Naive thymus-derived CD4-positive, alpha-beta T cell (primary cell): ENCODE data around the gene PFKP. TPM values are rescaled to one million over a fixed set of nuclear protein-coding genes. Genes with fewer than 3 reads are reported as not detected.

Experiments used
- ATAC-seq: fragments of 150-1000 bp; cut with Tn5 transposase; 2 replicates; pipeline ENCODE4 v1.10.0; 2021; ENCODE audit warnings: mild to moderate bottlenecking, moderate library complexity
- CTCF ChIA-PET: fragments of 350-600 bp; sonication (Branson Sonifier 250); formaldehyde crosslinking; loops from one replicate; lab custom pipeline; 2021; ENCODE audit warnings: antibody characterized with exemption; lab: Charles Lee
- POLR2A ChIA-PET: fragments of 350-600 bp; sonication (Branson Sonifier 250); formaldehyde crosslinking; loops from one replicate; lab custom pipeline; 2021; ENCODE audit warnings: antibody characterized with exemption, inconsistent platforms; lab: Charles Lee
- DNase-seq, 9 donors: peaks; one replicate each; pipeline versions ENCODE4 v3.0.0 to v3.0.0-alpha.2; 2020 to 2022; ENCODE audit warnings: mixed read lengths in 1 of 9
- H3K27ac ChIP-seq: one replicate; pipeline ENCODE4 v1.7.0; 2013; ENCODE audit warnings: mild to moderate bottlenecking, low read depth, low read length, moderate library complexity
- H3K27me3 ChIP-seq, 2 donors: one replicate each; pipeline ENCODE4 v1.7.0; 2013; ENCODE audit warnings: low read length in 2 of 2, mild to moderate bottlenecking in 2 of 2, moderate library complexity in 2 of 2; ENCODE audit not compliant: control insufficient read depth in 2 of 2, insufficient read depth in 2 of 2
- H3K36me3 ChIP-seq, 3 experiments: 1 replicate in 2 of 3; 2 replicates in 1 of 3; pipeline ENCODE4 v1.7.0; 2013; ENCODE audit warnings: low read length in 3 of 3, mild to moderate bottlenecking in 3 of 3, moderate library complexity in 1 of 3; ENCODE audit not compliant: insufficient read depth in 3 of 3, control insufficient read depth in 2 of 3
- H3K4me1 ChIP-seq, 2 donors: one replicate each; pipeline ENCODE4 v1.7.0; 2013; ENCODE audit warnings: low read length in 2 of 2, mild to moderate bottlenecking in 2 of 2, moderate library complexity in 1 of 2; ENCODE audit not compliant: control insufficient read depth in 2 of 2, insufficient read depth in 2 of 2
- H3K4me3 ChIP-seq: 2 replicates; pipeline ENCODE4 v1.7.0; 2013; ENCODE audit warnings: mild to moderate bottlenecking, low read length
- H3K9me3 ChIP-seq, 3 experiments: 1 replicate in 2 of 3; 2 replicates in 1 of 3; pipeline ENCODE4 v1.7.0; 2013; ENCODE audit warnings: low read length in 3 of 3; ENCODE audit not compliant: control insufficient read depth in 2 of 3
- H3K27ac Mint-ChIP-seq, 9 donors: one replicate each; pipeline ENCODE4 v1.8.0; 2020 to 2022; ENCODE audit warnings: mixed read lengths in 9 of 9, mild to moderate bottlenecking in 8 of 9, moderate library complexity in 5 of 9, inconsistent platforms in 2 of 9
- H3K27me3 Mint-ChIP-seq, 5 donors: one replicate each; pipeline ENCODE4 v1.8.0; 2021 to 2022; ENCODE audit warnings: mixed read lengths in 5 of 5, mild to moderate bottlenecking in 1 of 5
- H3K36me3 Mint-ChIP-seq, 5 donors: one replicate each; pipeline ENCODE4 v1.8.0; 2020 to 2022; ENCODE audit warnings: mixed read lengths in 5 of 5, mild to moderate bottlenecking in 3 of 5, inconsistent platforms in 1 of 5
- H3K4me1 Mint-ChIP-seq, 7 donors: one replicate each; pipeline ENCODE4 v1.8.0; 2020 to 2022; ENCODE audit warnings: mixed read lengths in 7 of 7, mild to moderate bottlenecking in 3 of 7, inconsistent platforms in 1 of 7
- H3K4me3 Mint-ChIP-seq, 10 donors: one replicate each; pipeline ENCODE4 v1.8.0; 2020 to 2022; ENCODE audit warnings: mild to moderate bottlenecking in 10 of 10, mixed read lengths in 10 of 10, moderate library complexity in 6 of 10, inconsistent platforms in 2 of 10
- H3K9me3 Mint-ChIP-seq, 11 donors: one replicate each; pipeline ENCODE4 v1.8.0; 2020 to 2022; ENCODE audit warnings: mixed read lengths in 11 of 11, mild to moderate bottlenecking in 4 of 11, inconsistent platforms in 1 of 11, moderate library complexity in 1 of 11
- intact Hi-C, 2 donors: fragments of 100-400 bp; cut with micrococcal nuclease; formaldehyde crosslinking; loops; one replicate each; pipeline ENCODE4 v1.15.1; 2023
- polyA plus RNA-seq, 2 donors: library from polyadenylated mRNA; unstranded; fragments of 300-500 nt; fragmentation: Illumina TruSeq; gene quantifications; one replicate each; pipeline ENCODE4 v1.2.3, GENCODE V29; 2021
- total RNA-seq, 6 experiments: library from RNA in 5 of 6; stranded (reverse) in 5 of 6; gene quantifications; 1 replicate in 5 of 6; 2 replicates in 1 of 6; pipeline ENCODE4 v1.2.3 and lab custom pipeline; 2021 to 2026

The PFKP gene
- total and polyA plus RNA-seq, 7 experiments from 2014 or later = 23.8 to 219 (median 44.9) TPM

- H3K4me3 ChIP-seq = no peak overlapping the region
- intact Hi-C loops = no loop called here
- no peaks in the 10 kb centered on the region for H3K27me3 ChIP-seq
- H3K4me1 Mint-ChIP-seq = peaks cover 0 to 5% (median 0%) of the 10 kb centered on the region in 7 donors
- H3K27me3 Mint-ChIP-seq = no peaks in the 10 kb centered on the region
- no peak for ATAC-seq
- peaks cover 16 to 79% (median 37%) of the 10 kb centered on the region in 5 donors for H3K36me3 Mint-ChIP-seq
- H3K36me3 ChIP-seq = peaks cover 23 to 94% (median 38%) of the 10 kb centered on the region in 3 experiments
- H3K27ac Mint-ChIP-seq = peak overlapping the region in 1 of 9 donors; percentile 51
- H3K4me3 Mint-ChIP-seq = no peak overlapping the region
- H3K4me1 ChIP-seq = no peaks in the 10 kb centered on the region
- H3K9me3 Mint-ChIP-seq = no peaks in the 10 kb centered on the region
- ChIA-PET CTCF (no interaction called here), POLR2A (no interaction called here)
- H3K9me3 ChIP-seq = no peaks in the 10 kb centered on the region
- no peak overlapping the region for H3K27ac ChIP-seq
- no peak for DNase-seq
Measured at GRCh38 chr10:3154666-3155065, 87.3 kb downstream of the PFKP start.

- CTCF ChIA-PET = no interaction called here
- H3K4me3 Mint-ChIP-seq = no peak overlapping the region
- POLR2A ChIA-PET = no interaction called here
- intact Hi-C loops = no loop called here
- Histone ChIP-seq H3K9me3 (no peaks in the 10 kb centered on the region), H3K4me3 (no peak overlapping the region), H3K36me3 (peaks cover 15 to 86% (median 39%) of the 10 kb centered on the region in 3 experiments), H3K27ac (no peak overlapping the region), H3K27me3 (no peaks in the 10 kb centered on the region), H3K4me1 (no peaks in the 10 kb centered on the region)
- H3K27me3 Mint-ChIP-seq = no peaks in the 10 kb centered on the region
- no peaks in the 10 kb centered on the region for H3K9me3 Mint-ChIP-seq
- H3K36me3 Mint-ChIP-seq = peaks cover 17 to 80% (median 43%) of the 10 kb centered on the region in 5 donors
- no peak for DNase-seq
- no peak for ATAC-seq
- peaks cover 0 to 5% (median 0%) of the 10 kb centered on the region in 7 donors for H3K4me1 Mint-ChIP-seq
- H3K27ac Mint-ChIP-seq = no peak overlapping the region
Measured at GRCh38 chr10:3159152-3159551, 91.8 kb downstream of the PFKP start.

GRCh38 chr10:3162533-3162932 is 95.2 kb downstream of the PFKP start:
- Histone ChIP-seq H3K4me1 (no peaks in the 10 kb centered on the region), H3K4me3 (no peak overlapping the region), H3K36me3 (peaks cover 32 to 92% (median 39%) of the 10 kb centered on the region in 3 experiments), H3K27me3 (no peaks in the 10 kb centered on the region), H3K9me3 (no peaks in the 10 kb centered on the region), H3K27ac (no peak overlapping the region)
- H3K27ac Mint-ChIP-seq = no peak overlapping the region
- DNase-seq (no peak), ATAC-seq (no peak)
- intact Hi-C loops = no loop called here
- POLR2A ChIA-PET = no interaction called here
- H3K4me3 Mint-ChIP-seq = no peak overlapping the region
- CTCF ChIA-PET = no interaction called here
- H3K9me3 Mint-ChIP-seq = no peaks in the 10 kb centered on the region
- H3K36me3 Mint-ChIP-seq = peaks cover 29 to 82% (median 44%) of the 10 kb centered on the region in 5 donors
- H3K4me1 Mint-ChIP-seq = peaks cover 0 to 3% (median 0%) of the 10 kb centered on the region in 7 donors
- no peaks in the 10 kb centered on the region for H3K27me3 Mint-ChIP-seq

GRCh38 chr10:3163879-3164278 is 96.5 kb downstream of the PFKP start:
- ATAC-seq = no peak
- Mint-ChIP-seq H3K27me3 (no peaks in the 10 kb centered on the region), H3K36me3 (peaks cover 26 to 81% (median 39%) of the 10 kb centered on the region in 5 donors), H3K4me1 (peaks cover 0 to 2% (median 0%) of the 10 kb centered on the region in 7 donors), H3K27ac (no peak overlapping the region), H3K4me3 (no peak overlapping the region), H3K9me3 (no peaks in the 10 kb centered on the region)
- peaks cover 32 to 92% (median 41%) of the 10 kb centered on the region in 3 experiments for H3K36me3 ChIP-seq
- H3K4me3 ChIP-seq = no peak overlapping the region
- H3K9me3 ChIP-seq = no peaks in the 10 kb centered on the region
- no peaks in the 10 kb centered on the region for H3K4me1 ChIP-seq
- CTCF ChIA-PET = interaction anchor here (0.6 kb wide), 1 partner anchor 28 kb away, joined by 3 read pairs; no protein-coding TSS in a partner anchor
- no peaks in the 10 kb centered on the region for H3K27me3 ChIP-seq
- intact Hi-C loops = no loop called here
- no peak for DNase-seq
- POLR2A ChIA-PET = interaction anchor here (0.7 kb wide), 1 partner anchor 8 kb away, joined by 3 read pairs; no protein-coding TSS in a partner anchor
- H3K27ac ChIP-seq = no peak overlapping the region

- Histone ChIP-seq H3K4me3 (no peak overlapping the region), H3K4me1 (no peaks in the 10 kb centered on the region), H3K36me3 (peaks cover 22 to 90% (median 38%) of the 10 kb centered on the region in 3 experiments), H3K27ac (no peak overlapping the region), H3K27me3 (no peaks in the 10 kb centered on the region), H3K9me3 (no peaks in the 10 kb centered on the region)
- no peaks in the 10 kb centered on the region for H3K9me3 Mint-ChIP-seq
- no peak overlapping the region for H3K27ac Mint-ChIP-seq
- intact Hi-C loops = no loop called here
- no peak overlapping the region for H3K4me3 Mint-ChIP-seq
- ChIA-PET CTCF (interaction anchor here (0.7 kb wide), 1 partner anchor 21 kb away, joined by 3 read pairs; no protein-coding TSS in a partner anchor), POLR2A (interaction anchor here (0.6 kb wide), 1 partner anchor 469 kb away, joined by 4 read pairs; no protein-coding TSS in a partner anchor)
- H3K36me3 Mint-ChIP-seq = peaks cover 25 to 72% (median 30%) of the 10 kb centered on the region in 5 donors
- no peak for DNase-seq
- H3K27me3 Mint-ChIP-seq = no peaks in the 10 kb centered on the region
- H3K4me1 Mint-ChIP-seq = peaks cover 0 to 10% (median 5%) of the 10 kb centered on the region in 7 donors
- no peak for ATAC-seq
Measured at GRCh38 chr10:3165196-3165595, 97.8 kb downstream of the PFKP start.

GRCh38 chr10:3166496-3167290 is 99.3 kb downstream of the PFKP start:
- peaks cover 4 to 6% of the 10 kb centered on the region in 2 donors for H3K4me1 ChIP-seq
- peaks cover 25 to 64% (median 29%) of the 10 kb centered on the region in 5 donors for H3K36me3 Mint-ChIP-seq

More at GRCh38 chr10:3166496-3167290, 99.3 kb downstream of the PFKP start:
- DNase-seq = no peak
- CTCF ChIA-PET = no interaction called here
- ATAC-seq = no peak
- H3K4me1 Mint-ChIP-seq = peaks cover 5 to 22% (median 16%) of the 10 kb centered on the region in 7 donors
- POLR2A ChIA-PET = no interaction called here
- intact Hi-C loops = no loop called here
- no peaks in the 10 kb centered on the region for H3K27me3 ChIP-seq
- H3K4me3 ChIP-seq = no peak overlapping the region
- H3K9me3 ChIP-seq = no peaks in the 10 kb centered on the region
- H3K36me3 ChIP-seq = peaks cover 22 to 82% (median 38%) of the 10 kb centered on the region in 3 experiments
- H3K27me3 Mint-ChIP-seq = no peaks in the 10 kb centered on the region
- H3K4me3 Mint-ChIP-seq = no peak overlapping the region
- H3K9me3 Mint-ChIP-seq = no peaks in the 10 kb centered on the region
- H3K27ac ChIP-seq = no peak overlapping the region
- no peak overlapping the region for H3K27ac Mint-ChIP-seq
